ENCODE data around the gene RNF151.
A peak's percentile ranks its signal among the peaks of the same experiment; 100 is the strongest.
"Not testable (repeated sequence)": the region's sequence is repeated elsewhere in the genome, so short reads cannot be mapped to it uniquely, and the experiment has no call there.

Gene RNF151

GRCh38 chr16:1939833-1940232 is 26.8 kb upstream of the RNF151 start:
- DNase-seq (ENCODE audit: low read depth) = not testable (repeated sequence)

- DNase-seq (ENCODE audit: low read depth) = no peak
Measured at GRCh38 chr16:1940273-1941161, 26.1 kb upstream of the RNF151 start.

- DNase-seq (ENCODE audit: low read depth) = no peak
Measured at GRCh38 chr16:1941162-1942046, 25.3 kb upstream of the RNF151 start.

GRCh38 chr16:1942047-1942809 is 24.4 kb upstream of the RNF151 start:
- DNase-seq (ENCODE audit: low read depth) = no peak

- peak; percentile 97 for DNase-seq (ENCODE audit: low read depth)
Measured at GRCh38 chr16:1942810-1943726, 23.6 kb upstream of the RNF151 start, which contains the start of gene MSRB1. Gene MSRB1, minus strand, starts transcription at chr16:1943199. Its CDS starts 43 bp downstream, at chr16:1943156.

GRCh38 chr16:1944612-1945199 is 21.9 kb upstream of the RNF151 start:
- DNase-seq (ENCODE audit: low read depth) = no peak

GRCh38 chr16:1945559-1946391 is 20.9 kb upstream of the RNF151 start:
- no peak for DNase-seq (ENCODE audit: low read depth)

- DNase-seq (ENCODE audit: low read depth) = no peak
Measured at GRCh38 chr16:1946495-1947368, 19.9 kb upstream of the RNF151 start.

GRCh38 chr16:1947369-1947670 is 19.3 kb upstream of the RNF151 start:
- DNase-seq (ENCODE audit: low read depth) = no peak

GRCh38 chr16:1949507-1949906 is 17.1 kb upstream of the RNF151 start:
- DNase-seq (ENCODE audit: low read depth) = no peak

- no peak for DNase-seq (ENCODE audit: low read depth)
Measured at GRCh38 chr16:1950047-1950446, 16.6 kb upstream of the RNF151 start.

GRCh38 chr16:1950559-1950958 is 16.1 kb upstream of the RNF151 start:
- no peak for DNase-seq (ENCODE audit: low read depth)

- DNase-seq (ENCODE audit: low read depth) = no peak
Measured at GRCh38 chr16:1953734-1954133, 12.9 kb upstream of the RNF151 start.

- DNase-seq (ENCODE audit: low read depth) = not testable (repeated sequence)
Measured at GRCh38 chr16:1957434-1958142, 9.1 kb upstream of the RNF151 start.

- DNase-seq (ENCODE audit: low read depth) = not testable (repeated sequence)
Measured at GRCh38 chr16:1958143-1958491, 8.5 kb upstream of the RNF151 start.

- no peak for DNase-seq (ENCODE audit: low read depth)
Measured at GRCh38 chr16:1958715-1959268, 7.9 kb upstream of the RNF151 start.

GRCh38 chr16:1959269-1960039 is 7.2 kb upstream of the RNF151 start, which contains the start of gene NDUFB10:
Gene NDUFB10, plus strand, starts transcription at chr16:1959538. Its CDS starts 87 bp downstream, at chr16:1959625.
- peak; percentile 85 for DNase-seq (ENCODE audit: low read depth)

All from stimulated activated CD8-positive, alpha-beta memory T cell treated with anti-CD3 and anti-CD28 coated beads, Interleukin-15, amount 100 ng/mL, for 1 hour (primary cell).